ENCODE results near the gene FARP1.
A peak's percentile ranks its signal among the peaks of the same experiment; 100 is the strongest.

The FARP1 gene

DNA sequence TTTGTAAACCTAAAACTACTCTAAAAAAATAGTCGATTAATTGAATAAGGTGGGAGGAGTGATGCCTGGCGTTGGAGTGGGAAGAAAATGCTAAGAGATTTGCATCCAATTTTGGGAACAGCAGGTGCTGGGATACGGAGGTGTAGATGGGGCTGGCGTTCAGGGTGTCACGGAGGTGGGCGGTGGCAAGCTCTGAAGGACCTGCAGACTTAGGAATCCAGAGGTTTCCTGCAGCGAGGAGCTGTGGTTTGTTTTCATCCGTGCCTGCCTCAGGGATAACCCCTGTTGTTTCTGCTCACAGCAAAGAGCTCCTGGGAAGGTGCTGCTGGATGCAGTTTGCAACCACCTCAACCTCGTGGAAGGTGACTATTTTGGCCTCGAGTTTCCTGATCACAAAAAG is 200.6 kb downstream of the FARP1 start (continued):
- no peak for TF ChIP-seq ZNF626 (tag by site-specific recombination; IDR thresholded peaks at IDR 0.05)
- TF ChIP-seq ZSCAN5A (tag by site-specific recombination; IDR thresholded peaks at IDR 0.05), result no peak
- TF ChIP-seq WT1 (tag by site-specific recombination; IDR thresholded peaks at IDR 0.05), result no peak
- TF ChIP-seq BCL11B (tag by site-specific recombination; IDR thresholded peaks at IDR 0.05; ENCODE audit: low read depth), result no peak
- peak; percentile 91 for TF ChIP-seq ZNF423 (tag by site-specific recombination; IDR thresholded peaks at IDR 0.05)

DNA sequence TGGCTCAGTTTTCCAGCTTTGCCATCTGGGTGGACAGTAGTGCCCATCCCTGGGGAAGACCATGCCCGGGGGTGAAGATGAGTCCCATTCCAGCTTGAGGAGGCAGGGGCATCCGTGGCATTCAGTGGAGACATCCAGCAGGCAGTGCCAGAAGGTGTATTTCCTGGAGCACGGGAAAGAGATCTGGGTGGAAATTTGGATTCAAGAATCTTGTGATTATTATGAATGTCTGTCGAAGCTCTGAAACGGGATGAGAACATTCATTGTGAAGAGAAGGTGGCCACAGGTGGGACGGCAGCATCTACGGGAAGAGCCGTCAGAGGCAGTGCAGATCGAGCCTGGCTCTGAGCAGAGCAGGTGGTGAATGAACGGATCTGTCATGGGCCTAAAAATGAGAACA is 201.5 kb downstream of the FARP1 start:
- ChIA-PET POLR2A (no interaction called here), CTCF (interaction anchor here (0.6 kb wide), 1 partner anchor 310 kb away, joined by 6 read pairs; no protein-coding TSS in a partner anchor)
- TF ChIP-seq HOXC10 (CRISPR knock-in tag; IDR thresholded peaks at IDR 0.05), result no peak
- H3K9me3 ChIP-seq (ENCODE audit: control insufficient read depth, insufficient read depth, low read depth, low read length), result no peaks in the 10 kb centered on the region
- H3K4me1 ChIP-seq (ENCODE audit: control insufficient read depth, insufficient read depth, low read length), result no peaks in the 10 kb centered on the region
- no peak overlapping the region for H3K27ac ChIP-seq (ENCODE audit: extremely low read depth, low read depth, low read length)
- H3K4me3 ChIP-seq (ENCODE audit: low read depth, low read length), result no peak overlapping the region
- no peaks in the 10 kb centered on the region for H3K36me3 ChIP-seq (ENCODE audit: control insufficient read depth in 2 of 2, insufficient read depth in 1 of 2, low read length in 2 of 2)

DNA sequence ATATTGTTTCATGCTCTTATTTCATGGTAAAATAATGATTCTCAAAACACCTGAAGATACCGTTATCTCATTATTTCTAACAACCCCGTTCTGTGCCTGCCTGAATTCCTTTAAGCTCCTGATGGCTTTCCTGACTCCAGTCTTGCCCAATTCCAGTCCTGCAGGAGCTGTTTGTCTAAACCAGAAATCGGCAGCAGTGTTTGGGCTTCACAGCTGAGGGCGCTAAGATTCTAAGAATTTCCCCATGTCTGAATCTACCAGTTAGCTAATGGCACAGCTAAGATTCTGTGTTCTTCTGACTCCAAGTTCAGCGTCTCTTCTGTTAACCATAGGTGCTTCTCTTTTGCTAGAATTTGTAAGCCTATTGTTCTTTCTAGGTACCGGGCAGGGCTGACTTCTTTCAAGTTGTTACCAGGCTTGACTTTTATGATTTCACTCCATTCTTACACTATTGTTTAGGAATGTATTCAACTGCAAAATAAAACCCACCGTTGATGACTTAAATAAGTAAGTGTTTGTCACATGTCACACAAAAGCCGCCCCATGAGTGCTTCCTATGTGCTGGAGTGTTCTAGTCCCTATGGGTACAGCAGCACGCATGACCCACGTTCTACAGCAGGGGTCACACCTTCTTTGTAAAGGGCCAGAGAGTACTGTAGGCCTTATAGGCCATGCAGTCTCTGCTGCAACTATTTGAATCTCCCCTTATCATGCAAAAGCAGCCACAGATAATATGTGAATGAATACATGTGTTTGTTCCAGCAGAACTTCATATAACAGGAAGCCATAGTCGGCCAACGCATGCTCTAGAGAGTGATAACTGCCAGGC is 202.4 kb downstream of the FARP1 start:
- no peaks in the 10 kb centered on the region for H3K9me3 ChIP-seq (ENCODE audit: control insufficient read depth, insufficient read depth, low read depth, low read length)
- H3K36me3 ChIP-seq (ENCODE audit: control insufficient read depth in 2 of 2, insufficient read depth in 1 of 2, low read length in 2 of 2), result no peaks in the 10 kb centered on the region
- ChIA-PET POLR2A (no interaction called here), CTCF (interaction anchor here (0.6 kb wide), 1 partner anchor 483 kb away, joined by 3 read pairs; no protein-coding TSS in a partner anchor)
- TF ChIP-seq ZNF433 (tag by site-specific recombination; IDR thresholded peaks at IDR 0.05; ENCODE audit: low read depth) (no peak), ZNF621 (tag by site-specific recombination; IDR thresholded peaks at IDR 0.05) (no peak), ZSCAN30 (tag by site-specific recombination; IDR thresholded peaks at IDR 0.05) (no peak), ZNF16 (tag by site-specific recombination; IDR thresholded peaks at IDR 0.05; ENCODE audit: low read depth) (no peak), ZEB2 (tag by site-specific recombination; IDR thresholded peaks at IDR 0.05) (no peak), ZNF335 (tag by site-specific recombination; conservative IDR thresholded peaks at IDR 0.05) (no peak), ZNF585B (tag by site-specific recombination; IDR thresholded peaks at IDR 0.05) (no peak), ZNF19 (tag by site-specific recombination; IDR thresholded peaks at IDR 0.05; ENCODE audit: low read depth) (no peak), SETDB1 (IDR thresholded peaks at IDR 0.05; ENCODE audit: insufficient read length, low read length) (no peak), ZNF580 (tag by site-specific recombination; IDR thresholded peaks at IDR 0.05) (no peak), ZNF248 (tag by site-specific recombination; IDR thresholded peaks at IDR 0.05) (no peak)
- TF ChIP-seq, protein P1, sequence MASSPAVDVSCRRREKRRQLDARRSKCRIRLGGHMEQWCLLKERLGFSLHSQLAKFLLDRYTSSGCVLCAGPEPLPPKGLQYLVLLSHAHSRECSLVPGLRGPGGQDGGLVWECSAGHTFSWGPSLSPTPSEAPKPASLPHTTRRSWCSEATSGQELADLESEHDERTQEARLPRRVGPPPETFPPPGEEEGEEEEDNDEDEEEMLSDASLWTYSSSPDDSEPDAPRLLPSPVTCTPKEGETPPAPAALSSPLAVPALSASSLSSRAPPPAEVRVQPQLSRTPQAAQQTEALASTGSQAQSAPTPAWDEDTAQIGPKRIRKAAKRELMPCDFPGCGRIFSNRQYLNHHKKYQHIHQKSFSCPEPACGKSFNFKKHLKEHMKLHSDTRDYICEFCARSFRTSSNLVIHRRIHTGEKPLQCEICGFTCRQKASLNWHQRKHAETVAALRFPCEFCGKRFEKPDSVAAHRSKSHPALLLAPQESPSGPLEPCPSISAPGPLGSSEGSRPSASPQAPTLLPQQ (tag by site-specific recombination; IDR thresholded peaks at IDR 0.05), result no peak
- TF ChIP-seq, protein P2, sequence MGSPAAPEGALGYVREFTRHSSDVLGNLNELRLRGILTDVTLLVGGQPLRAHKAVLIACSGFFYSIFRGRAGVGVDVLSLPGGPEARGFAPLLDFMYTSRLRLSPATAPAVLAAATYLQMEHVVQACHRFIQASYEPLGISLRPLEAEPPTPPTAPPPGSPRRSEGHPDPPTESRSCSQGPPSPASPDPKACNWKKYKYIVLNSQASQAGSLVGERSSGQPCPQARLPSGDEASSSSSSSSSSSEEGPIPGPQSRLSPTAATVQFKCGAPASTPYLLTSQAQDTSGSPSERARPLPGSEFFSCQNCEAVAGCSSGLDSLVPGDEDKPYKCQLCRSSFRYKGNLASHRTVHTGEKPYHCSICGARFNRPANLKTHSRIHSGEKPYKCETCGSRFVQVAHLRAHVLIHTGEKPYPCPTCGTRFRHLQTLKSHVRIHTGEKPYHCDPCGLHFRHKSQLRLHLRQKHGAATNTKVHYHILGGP (tag by site-specific recombination; IDR thresholded peaks at IDR 0.05), result no peak
- TF ChIP-seq, protein P3, sequence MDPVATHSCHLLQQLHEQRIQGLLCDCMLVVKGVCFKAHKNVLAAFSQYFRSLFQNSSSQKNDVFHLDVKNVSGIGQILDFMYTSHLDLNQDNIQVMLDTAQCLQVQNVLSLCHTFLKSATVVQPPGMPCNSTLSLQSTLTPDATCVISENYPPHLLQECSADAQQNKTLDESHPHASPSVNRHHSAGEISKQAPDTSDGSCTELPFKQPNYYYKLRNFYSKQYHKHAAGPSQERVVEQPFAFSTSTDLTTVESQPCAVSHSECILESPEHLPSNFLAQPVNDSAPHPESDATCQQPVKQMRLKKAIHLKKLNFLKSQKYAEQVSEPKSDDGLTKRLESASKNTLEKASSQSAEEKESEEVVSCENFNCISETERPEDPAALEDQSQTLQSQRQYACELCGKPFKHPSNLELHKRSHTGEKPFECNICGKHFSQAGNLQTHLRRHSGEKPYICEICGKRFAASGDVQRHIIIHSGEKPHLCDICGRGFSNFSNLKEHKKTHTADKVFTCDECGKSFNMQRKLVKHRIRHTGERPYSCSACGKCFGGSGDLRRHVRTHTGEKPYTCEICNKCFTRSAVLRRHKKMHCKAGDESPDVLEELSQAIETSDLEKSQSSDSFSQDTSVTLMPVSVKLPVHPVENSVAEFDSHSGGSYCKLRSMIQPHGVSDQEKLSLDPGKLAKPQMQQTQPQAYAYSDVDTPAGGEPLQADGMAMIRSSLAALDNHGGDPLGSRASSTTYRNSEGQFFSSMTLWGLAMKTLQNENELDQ (tag by site-specific recombination; IDR thresholded peaks at IDR 0.05; ENCODE audit: low read depth), result no peak
- TF ChIP-seq, protein P4, sequence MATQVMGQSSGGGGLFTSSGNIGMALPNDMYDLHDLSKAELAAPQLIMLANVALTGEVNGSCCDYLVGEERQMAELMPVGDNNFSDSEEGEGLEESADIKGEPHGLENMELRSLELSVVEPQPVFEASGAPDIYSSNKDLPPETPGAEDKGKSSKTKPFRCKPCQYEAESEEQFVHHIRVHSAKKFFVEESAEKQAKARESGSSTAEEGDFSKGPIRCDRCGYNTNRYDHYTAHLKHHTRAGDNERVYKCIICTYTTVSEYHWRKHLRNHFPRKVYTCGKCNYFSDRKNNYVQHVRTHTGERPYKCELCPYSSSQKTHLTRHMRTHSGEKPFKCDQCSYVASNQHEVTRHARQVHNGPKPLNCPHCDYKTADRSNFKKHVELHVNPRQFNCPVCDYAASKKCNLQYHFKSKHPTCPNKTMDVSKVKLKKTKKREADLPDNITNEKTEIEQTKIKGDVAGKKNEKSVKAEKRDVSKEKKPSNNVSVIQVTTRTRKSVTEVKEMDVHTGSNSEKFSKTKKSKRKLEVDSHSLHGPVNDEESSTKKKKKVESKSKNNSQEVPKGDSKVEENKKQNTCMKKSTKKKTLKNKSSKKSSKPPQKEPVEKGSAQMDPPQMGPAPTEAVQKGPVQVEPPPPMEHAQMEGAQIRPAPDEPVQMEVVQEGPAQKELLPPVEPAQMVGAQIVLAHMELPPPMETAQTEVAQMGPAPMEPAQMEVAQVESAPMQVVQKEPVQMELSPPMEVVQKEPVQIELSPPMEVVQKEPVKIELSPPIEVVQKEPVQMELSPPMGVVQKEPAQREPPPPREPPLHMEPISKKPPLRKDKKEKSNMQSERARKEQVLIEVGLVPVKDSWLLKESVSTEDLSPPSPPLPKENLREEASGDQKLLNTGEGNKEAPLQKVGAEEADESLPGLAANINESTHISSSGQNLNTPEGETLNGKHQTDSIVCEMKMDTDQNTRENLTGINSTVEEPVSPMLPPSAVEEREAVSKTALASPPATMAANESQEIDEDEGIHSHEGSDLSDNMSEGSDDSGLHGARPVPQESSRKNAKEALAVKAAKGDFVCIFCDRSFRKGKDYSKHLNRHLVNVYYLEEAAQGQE (tag by site-specific recombination; IDR thresholded peaks at IDR 0.05), result no peak
- H3K4me3 ChIP-seq (ENCODE audit: low read depth, low read length), result no peak overlapping the region
- no peak overlapping the region for H3K27ac ChIP-seq (ENCODE audit: extremely low read depth, low read depth, low read length)
- H3K4me1 ChIP-seq (ENCODE audit: control insufficient read depth, insufficient read depth, low read length), result no peaks in the 10 kb centered on the region
